Measurements from ENCODE around the gene HTT. TPM values are rescaled to one million over a fixed set of nuclear protein-coding genes. Genes with fewer than 3 reads are reported as not detected.
A peak's percentile ranks its signal among the peaks of the same experiment; 100 is the strongest.

Gene HTT
- total RNA-seq, 2 experiments from 2014 or later = 80.1 to 127 TPM

DNA sequence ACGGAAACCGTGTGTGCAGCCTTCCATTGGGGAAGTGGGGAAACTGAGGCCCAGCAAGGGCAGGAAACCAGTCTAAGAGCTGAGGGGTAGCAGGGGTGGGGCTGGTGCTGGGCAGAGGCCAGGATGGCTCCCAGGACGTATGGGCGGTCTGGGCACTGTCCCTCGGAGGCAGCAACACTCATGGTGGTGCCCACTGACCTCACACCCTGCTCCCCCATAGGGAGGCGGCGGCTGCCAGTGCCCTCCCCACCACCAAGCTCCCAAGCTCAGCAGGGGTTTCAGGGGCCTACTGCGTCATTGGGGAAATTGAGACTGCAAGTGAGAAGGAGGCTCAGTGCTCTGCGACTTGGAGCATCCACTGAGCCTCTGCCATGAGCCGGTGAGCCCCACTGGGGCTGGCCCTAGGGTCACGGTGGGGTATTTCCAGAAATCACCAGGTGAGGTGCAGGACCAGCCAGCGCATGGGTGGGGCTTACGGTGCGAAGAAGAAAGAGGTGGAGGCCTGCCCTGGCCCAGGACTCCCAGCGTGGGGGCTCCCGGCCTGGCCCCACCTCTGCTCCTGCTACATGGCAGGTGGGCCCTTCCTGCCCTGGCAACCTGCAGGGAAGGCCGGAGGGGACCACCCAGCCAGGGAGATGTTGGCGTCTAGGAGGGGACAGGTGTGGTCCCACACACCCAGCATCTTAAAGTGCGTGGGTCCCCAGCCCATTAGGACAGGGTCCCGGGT is 175.4 kb downstream of the HTT start:
- POLR2A ChIA-PET = interaction anchor here (0.6 kb wide), 1 partner anchor 106 kb away, joined by 5 read pairs; no protein-coding TSS in a partner anchor
- Mint-ChIP-seq H3K9me3 (ENCODE audit: low read depth) (no peaks in the 10 kb centered on the region), H3K27me3 (no peaks in the 10 kb centered on the region), H3K27ac (no peak overlapping the region), H3K36me3 (ENCODE audit: low read depth) (no peaks in the 10 kb centered on the region), H3K4me1 (no peaks in the 10 kb centered on the region), H3K4me3 (no peak overlapping the region)
- ATAC-seq = no peak
- intact Hi-C loops (cut with DNase I, micrococcal nuclease) = no loop called here
- CTCF ChIA-PET = interaction anchor here (0.9 kb wide), 1 partner anchor 59 kb away, joined by 3 read pairs; no protein-coding TSS in a partner anchor
- DNase-seq = no peak

DNA sequence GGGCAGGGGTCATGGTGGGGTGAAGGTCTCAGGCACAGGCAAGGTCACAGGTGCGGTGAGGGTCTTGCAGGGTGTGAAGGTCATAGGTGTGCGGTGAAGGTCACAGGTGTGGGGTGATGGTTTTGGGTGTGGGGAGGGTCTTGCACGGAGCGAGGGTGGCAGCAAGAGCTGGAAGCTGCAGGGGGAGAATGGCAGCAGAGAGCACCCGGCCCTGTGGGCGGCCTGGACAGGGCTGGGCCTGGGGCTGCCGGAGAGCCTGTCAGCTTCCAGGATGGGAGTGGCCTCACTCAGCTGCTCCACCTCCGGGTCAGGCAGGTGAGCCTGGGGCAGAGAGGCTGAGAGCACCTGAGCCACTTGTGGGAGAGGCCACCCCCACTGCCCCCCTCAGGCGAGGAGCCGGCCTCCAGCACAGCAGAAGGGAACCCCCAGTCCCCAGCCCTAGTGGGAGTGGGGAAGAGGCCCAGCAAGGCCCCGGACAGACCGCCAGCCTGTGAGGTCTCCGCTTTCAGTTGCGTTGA is 176.0 kb downstream of the HTT start:
- Mint-ChIP-seq H3K27ac (no peak overlapping the region), H3K36me3 (ENCODE audit: low read depth) (no peaks in the 10 kb centered on the region), H3K9me3 (ENCODE audit: low read depth) (no peaks in the 10 kb centered on the region), H3K27me3 (no peaks in the 10 kb centered on the region), H3K4me3 (no peak overlapping the region), H3K4me1 (no peaks in the 10 kb centered on the region)
- ChIA-PET CTCF (interaction anchor here (0.9 kb wide), 1 partner anchor 60 kb away, joined by 3 read pairs; no protein-coding TSS in a partner anchor), POLR2A (no interaction called here)
- ATAC-seq = no peak
- intact Hi-C loops (cut with DNase I, micrococcal nuclease) = no loop called here
- DNase-seq = no peak

DNA sequence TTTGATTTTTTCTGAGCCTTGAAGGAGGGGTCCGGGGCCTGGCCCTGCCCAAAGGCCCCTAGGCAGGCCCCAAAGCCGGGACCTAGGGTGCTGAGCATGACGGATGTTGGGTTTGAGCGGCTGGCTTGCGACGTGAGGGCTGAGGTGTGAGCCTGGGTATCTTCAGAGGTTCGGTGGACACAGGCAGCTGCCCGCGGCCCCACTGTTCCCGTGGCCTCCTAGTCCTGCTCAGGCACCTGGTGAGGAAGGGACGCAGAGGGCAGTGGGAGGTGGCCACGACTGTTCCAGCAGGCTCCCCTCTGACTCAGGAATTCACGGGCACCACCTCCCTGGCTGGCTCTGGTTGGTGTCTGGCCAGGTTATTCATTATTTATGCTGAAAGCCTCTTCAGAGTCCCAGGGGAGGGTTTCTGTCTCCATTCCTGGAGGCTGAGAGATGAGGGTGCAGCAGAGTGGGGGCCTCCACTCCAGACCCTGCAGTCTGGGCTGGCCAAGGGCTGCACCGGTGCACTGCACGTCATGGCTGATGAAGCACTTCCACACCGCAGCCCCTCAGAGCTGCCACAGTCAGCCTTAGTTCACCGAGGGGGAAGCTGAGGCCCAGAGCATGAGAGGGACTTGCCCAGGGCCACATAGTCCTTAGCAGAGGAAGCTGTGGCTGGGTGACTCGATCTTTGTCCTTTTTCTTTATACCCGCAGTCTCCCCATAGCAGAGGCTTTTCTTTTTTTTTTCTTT is 176.6 kb downstream of the HTT start:
- Mint-ChIP-seq H3K4me3 (no peak overlapping the region), H3K9me3 (ENCODE audit: low read depth) (no peaks in the 10 kb centered on the region), H3K27me3 (no peaks in the 10 kb centered on the region), H3K36me3 (ENCODE audit: low read depth) (no peaks in the 10 kb centered on the region), H3K4me1 (no peaks in the 10 kb centered on the region), H3K27ac (no peak overlapping the region)
- POLR2A ChIA-PET = no interaction called here
- ATAC-seq = peak; percentile 63
- intact Hi-C loops (cut with DNase I, micrococcal nuclease) = no loop called here
- CTCF ChIA-PET = interaction anchor here (0.9 kb wide), 1 partner anchor 60 kb away, joined by 3 read pairs; no protein-coding TSS in a partner anchor
- peak; percentile 15 for DNase-seq

DNA sequence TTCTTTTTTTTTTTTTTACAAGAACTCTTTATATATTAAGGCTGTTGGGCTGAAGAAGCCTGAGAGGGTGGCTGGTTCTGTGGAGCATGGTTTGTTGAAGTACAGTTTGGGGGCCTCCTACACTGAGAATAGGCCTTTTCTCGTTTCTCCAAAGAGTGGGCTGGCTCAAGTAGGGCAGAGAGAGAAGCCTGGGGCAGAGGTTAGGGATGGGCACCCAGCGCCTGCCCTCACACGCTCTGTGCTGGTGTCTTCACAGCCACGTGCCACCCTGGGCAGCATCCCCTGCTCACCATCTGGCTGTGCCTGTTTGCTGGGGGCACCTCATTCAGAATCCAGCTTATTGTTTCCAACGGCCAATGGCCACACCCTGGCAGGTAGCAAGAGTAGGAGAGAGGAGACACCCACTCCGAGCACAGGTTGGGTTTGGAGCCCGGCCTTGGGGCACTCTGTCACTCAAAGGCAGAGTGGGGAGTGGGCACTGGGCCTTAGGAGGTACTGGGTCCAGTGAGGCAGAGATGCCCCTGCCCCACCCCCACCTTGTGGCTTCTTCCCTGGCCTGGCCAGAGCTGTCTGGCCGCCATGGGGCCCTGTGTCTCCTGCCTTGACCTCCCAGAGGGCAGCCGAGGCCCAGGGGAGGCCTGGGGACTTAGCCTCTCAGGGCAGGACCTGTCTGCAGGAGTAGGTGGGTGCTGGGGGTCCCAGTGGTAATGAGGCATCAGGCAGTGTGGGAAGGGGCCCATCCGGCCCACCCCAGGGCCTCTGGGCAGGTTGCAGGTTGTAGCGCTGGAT is 177.4 kb downstream of the HTT start:
- intact Hi-C loops (cut with DNase I, micrococcal nuclease) = no loop called here
- H3K27me3 Mint-ChIP-seq = no peaks in the 10 kb centered on the region
- no peaks in the 10 kb centered on the region for H3K4me1 Mint-ChIP-seq
- H3K9me3 Mint-ChIP-seq (ENCODE audit: low read depth) = no peaks in the 10 kb centered on the region
- ATAC-seq (no peak), DNase-seq (peak; percentile 2)
- POLR2A ChIA-PET = no interaction called here
- no peak overlapping the region for H3K4me3 Mint-ChIP-seq
- CTCF ChIA-PET = no interaction called here
- H3K27ac Mint-ChIP-seq = no peak overlapping the region
- no peaks in the 10 kb centered on the region for H3K36me3 Mint-ChIP-seq (ENCODE audit: low read depth)

DNA sequence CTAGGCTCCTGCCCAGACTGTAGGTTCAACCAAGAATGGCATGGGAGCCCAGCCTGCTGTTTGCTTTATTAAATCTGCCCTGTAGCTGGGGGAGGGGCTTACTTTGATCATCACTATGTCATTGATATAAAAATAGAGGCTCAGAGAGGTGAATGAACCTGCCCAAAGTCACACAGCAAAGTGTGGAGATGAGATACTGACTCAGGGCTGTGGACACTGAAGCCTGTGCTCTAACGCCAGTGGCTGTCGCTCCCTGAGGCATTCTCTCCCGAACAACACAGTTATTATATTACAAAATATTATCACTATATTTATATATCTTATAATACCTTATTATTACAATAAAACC is 178.0 kb downstream of the HTT start:
- Mint-ChIP-seq H3K4me3 (no peak overlapping the region), H3K36me3 (ENCODE audit: low read depth) (no peaks in the 10 kb centered on the region), H3K27me3 (no peaks in the 10 kb centered on the region), H3K4me1 (no peaks in the 10 kb centered on the region), H3K27ac (no peak overlapping the region), H3K9me3 (ENCODE audit: low read depth) (no peaks in the 10 kb centered on the region)
- no peak for DNase-seq
- intact Hi-C loops (cut with DNase I, micrococcal nuclease) = no loop called here
- ChIA-PET POLR2A (no interaction called here), CTCF (no interaction called here)
- no peak for ATAC-seq

DNA sequence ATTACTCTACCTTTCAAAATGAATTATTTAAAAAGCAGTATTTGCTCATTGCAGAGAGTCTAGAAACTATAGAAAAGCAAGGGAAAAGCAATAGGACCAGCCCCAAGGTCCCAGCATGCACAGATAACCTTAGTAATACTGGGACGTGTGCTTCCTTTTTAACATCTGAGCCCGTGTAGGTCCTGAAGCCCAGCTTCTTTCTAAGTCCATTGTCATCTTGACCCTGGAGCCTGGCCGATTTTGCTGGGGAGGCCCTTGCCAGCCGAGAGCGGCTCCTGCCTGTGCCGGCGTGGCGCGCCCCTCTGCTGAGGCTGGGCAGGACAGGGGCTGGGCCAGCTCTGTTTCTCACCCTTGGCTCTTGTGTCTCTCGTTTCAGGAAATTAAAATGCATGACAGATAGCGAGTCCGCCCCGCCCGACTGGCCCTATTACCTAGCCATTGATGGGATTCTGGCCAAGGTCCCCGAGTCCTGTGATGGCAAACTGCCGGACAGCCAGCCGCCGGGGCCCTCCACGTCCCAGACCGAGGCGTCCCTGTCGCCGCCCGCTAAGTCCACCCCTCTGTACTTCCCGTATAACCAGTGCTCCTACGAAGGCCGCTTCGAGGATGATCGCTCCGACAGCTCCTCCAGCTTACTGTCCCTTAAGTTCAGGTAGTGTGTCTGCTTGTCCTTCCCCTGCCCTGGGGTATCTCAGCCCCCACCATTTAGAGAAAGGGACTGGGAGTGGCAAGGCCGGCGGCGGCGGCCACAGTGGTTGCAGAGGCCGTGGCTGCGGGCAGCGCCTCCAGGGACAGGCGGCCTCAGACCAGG is 178.6 kb downstream of the HTT start:
- Mint-ChIP-seq H3K36me3 (ENCODE audit: low read depth) (no peaks in the 10 kb centered on the region), H3K4me1 (no peaks in the 10 kb centered on the region), H3K4me3 (no peak overlapping the region), H3K27me3 (no peaks in the 10 kb centered on the region), H3K27ac (no peak overlapping the region), H3K9me3 (ENCODE audit: low read depth) (no peaks in the 10 kb centered on the region)
- ChIA-PET POLR2A (no interaction called here), CTCF (no interaction called here)
- ATAC-seq (no peak), DNase-seq (peak; percentile 1)
- intact Hi-C loops (cut with DNase I, micrococcal nuclease) = no loop called here

DNA sequence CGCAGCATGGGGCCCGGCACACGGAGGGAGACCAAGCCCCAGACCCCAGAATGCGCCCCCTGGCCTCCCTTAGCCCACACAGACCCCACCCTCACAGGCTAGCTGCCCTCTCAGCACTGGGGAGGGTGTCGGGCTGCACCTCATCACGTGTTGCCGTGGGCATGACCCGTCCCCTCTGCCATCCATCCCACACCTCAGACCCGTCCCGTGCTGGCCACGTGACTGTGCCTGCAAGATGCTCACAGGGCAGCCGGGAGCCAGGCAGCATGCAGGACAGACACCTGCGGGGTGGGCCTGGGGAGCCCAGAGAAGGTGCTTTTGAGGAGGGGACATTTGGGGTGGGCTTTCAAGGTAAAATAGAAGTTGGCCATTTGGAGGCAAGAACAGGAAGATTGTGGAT is 179.3 kb downstream of the HTT start:
- no peaks in the 10 kb centered on the region for H3K27me3 Mint-ChIP-seq
- H3K4me1 Mint-ChIP-seq = no peaks in the 10 kb centered on the region
- no peak overlapping the region for H3K4me3 Mint-ChIP-seq
- H3K36me3 Mint-ChIP-seq (ENCODE audit: low read depth) = no peaks in the 10 kb centered on the region
- no peaks in the 10 kb centered on the region for H3K9me3 Mint-ChIP-seq (ENCODE audit: low read depth)
- ChIA-PET CTCF (no interaction called here), POLR2A (no interaction called here)
- no peak for ATAC-seq
- H3K27ac Mint-ChIP-seq = no peak overlapping the region
- DNase-seq = no peak
- intact Hi-C loops (cut with DNase I, micrococcal nuclease) = no loop called here

DNA sequence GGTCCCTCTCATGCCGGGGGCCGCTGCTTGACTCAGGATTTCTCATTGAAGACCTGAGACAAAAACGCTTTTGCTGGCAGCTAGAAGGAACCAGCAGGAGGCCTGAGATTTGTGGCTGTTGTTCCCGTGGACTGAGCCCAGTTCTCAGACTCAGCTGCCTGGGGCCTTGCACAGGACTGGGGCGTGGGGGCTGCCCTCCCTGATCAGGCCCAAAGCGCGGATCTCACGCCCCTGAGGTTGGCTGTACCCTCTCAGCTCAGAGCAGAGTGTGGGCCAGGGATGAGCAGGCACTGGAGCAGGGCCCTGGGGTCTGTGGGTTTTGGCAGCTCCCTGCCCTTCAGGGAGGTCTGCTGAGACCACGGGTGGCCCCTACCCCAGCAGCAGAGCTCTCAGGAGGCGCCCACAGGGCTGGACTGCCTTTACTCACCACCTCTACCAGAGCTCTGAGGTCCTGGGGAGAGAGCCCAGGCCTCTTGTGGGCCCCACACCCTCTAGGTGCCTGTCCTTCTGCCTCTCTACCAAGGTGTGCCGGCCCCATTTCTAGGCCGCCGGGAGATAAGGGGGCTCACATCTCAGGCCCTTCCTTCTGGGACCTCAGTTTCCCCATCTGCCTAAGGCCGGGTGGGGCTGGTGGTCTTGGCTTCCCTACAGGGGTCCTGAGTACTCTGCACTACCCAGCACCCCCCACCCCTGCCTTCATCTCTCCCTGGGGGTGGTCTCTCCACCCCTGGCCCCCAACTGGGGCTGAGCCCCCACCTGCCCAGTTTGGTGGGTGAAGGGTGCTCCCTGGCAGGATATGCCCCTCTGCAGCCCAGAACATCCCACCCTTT is 180.0 kb downstream of the HTT start:
- ChIA-PET CTCF (no interaction called here), POLR2A (no interaction called here)
- H3K4me1 Mint-ChIP-seq = no peaks in the 10 kb centered on the region

DNA sequence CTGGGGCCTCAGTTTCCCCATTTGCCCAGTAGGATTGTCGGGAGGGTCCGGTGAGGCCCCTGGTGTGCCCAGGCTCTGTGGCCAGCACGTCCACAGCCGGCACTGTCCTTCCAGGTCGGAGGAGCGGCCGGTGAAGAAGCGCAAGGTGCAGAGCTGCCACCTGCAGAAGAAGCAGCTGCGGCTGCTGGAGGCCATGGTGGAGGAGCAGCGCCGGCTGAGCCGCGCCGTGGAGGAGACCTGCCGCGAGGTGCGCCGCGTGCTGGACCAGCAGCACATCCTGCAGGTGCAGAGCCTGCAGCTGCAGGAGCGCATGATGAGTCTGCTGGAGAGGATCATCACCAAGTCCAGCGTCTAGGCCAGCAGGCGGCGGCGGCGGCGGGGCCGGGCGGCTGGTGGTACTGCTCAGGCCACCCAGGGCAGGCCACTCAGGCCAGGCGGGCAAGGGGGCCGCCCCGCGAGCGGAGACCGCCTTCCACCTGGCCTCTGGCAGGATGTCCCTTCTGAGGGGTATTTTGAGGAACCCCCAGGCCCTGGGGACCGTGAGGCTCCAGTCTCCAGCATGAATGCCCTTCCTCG is 181.2 kb downstream of the HTT start:
- intact Hi-C loops (cut with DNase I, micrococcal nuclease) = no loop called here
- Mint-ChIP-seq H3K4me1 (no peaks in the 10 kb centered on the region), H3K4me3 (no peak overlapping the region), H3K9me3 (ENCODE audit: low read depth) (no peaks in the 10 kb centered on the region), H3K27ac (no peak overlapping the region), H3K36me3 (ENCODE audit: low read depth) (no peaks in the 10 kb centered on the region), H3K27me3 (no peaks in the 10 kb centered on the region)
- ATAC-seq (no peak), DNase-seq (peak; percentile 1)
- ChIA-PET CTCF (no interaction called here), POLR2A (no interaction called here)

More for the DNA sequence above, 180.0 kb downstream of the HTT start:
- H3K4me3 Mint-ChIP-seq = no peak overlapping the region
- no peaks in the 10 kb centered on the region for H3K27me3 Mint-ChIP-seq
- H3K9me3 Mint-ChIP-seq (ENCODE audit: low read depth) = no peaks in the 10 kb centered on the region
- ATAC-seq (no peak), DNase-seq (peak; percentile 1)
- no peaks in the 10 kb centered on the region for H3K36me3 Mint-ChIP-seq (ENCODE audit: low read depth)
- no peak overlapping the region for H3K27ac Mint-ChIP-seq
- intact Hi-C loops (cut with DNase I, micrococcal nuclease) = no loop called here

DNA sequence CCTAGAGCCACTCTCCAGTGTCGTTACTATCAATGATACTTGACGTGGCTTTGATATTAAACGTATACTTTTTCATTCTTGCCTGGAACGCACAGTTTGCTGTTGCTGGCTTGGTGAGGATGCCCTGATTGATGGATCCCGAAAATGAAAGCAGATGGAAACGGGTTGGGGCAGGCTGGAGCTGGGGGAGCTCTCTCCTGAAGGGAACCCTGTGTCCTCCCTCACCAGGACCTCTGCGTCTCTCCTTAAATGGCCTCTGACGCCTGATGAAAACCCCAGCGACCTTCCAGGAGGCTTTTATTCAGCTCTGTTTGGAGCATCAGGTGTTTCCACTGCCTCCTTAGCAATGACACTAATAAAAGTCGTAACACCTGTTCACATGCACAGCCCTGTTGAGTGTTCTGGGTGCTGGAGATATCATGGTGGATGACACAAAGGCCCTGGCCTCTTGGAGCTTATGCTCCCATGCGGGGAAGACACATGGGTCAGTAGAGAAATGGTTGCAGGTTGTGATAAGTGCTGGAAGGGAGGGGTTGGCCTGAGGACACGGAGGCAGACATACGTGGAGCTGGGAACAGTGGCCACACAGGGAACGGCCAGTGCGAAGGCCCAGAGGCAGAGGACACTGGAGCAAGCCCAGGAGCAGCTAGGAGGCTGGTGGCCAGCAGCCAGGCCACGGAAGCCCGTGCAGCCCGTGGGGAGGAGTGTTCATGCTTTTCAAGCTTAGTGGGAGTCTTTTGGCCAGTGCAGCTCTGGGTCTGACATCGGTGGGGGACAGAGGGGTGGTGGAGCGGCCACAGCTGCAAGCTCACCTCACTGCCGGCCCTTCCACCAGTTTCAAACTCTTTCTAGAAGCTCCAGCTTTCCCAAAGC is 182.0 kb downstream of the HTT start:
- ATAC-seq (no peak), DNase-seq (no peak)
- Mint-ChIP-seq H3K27ac (no peak overlapping the region), H3K27me3 (no peaks in the 10 kb centered on the region), H3K9me3 (ENCODE audit: low read depth) (no peaks in the 10 kb centered on the region), H3K36me3 (ENCODE audit: low read depth) (no peaks in the 10 kb centered on the region), H3K4me1 (no peaks in the 10 kb centered on the region), H3K4me3 (no peak overlapping the region)
- intact Hi-C loops (cut with DNase I, micrococcal nuclease) = no loop called here
- ChIA-PET POLR2A (no interaction called here), CTCF (no interaction called here)
